HepG2 (cell line): ENCODE measurements around the gene TF. TPM values are rescaled to one million over a fixed set of nuclear protein-coding genes. Genes with fewer than 3 reads are reported as not detected.
A peak's percentile ranks its signal among the peaks of the same experiment; 100 is the strongest.

Experiments used
- DPF2 ChIP-seq: sonication (generic); formaldehyde crosslinking; IDR thresholded peaks from 2 replicates; pipeline ENCODE4 v1.4.0; 2020; ENCODE audit warnings: mild to moderate bottlenecking, low read depth, missing genetic modification reagents, borderline replicate concordance
- FOXA1 ChIP-seq, 2 experiments: fragments of 450-650 bp in 1 of 2; sonication (generic) in 1 of 2; formaldehyde crosslinking in 1 of 2; IDR thresholded peaks; 2 replicates each; pipeline versions ENCODE4 v1.4.0 to v1.6.1; 2016 to 2020; ENCODE audit warnings: missing genetic modification reagents in 1 of 2
- FOXC1 ChIP-seq: sonication (generic); formaldehyde crosslinking; IDR thresholded peaks from 2 replicates; pipeline ENCODE4 v1.8.0; 2022; ENCODE audit warnings: mild to moderate bottlenecking, missing genetic modification reagents, borderline replicate concordance
- HOXA3 ChIP-seq: sonication (generic); formaldehyde crosslinking; IDR thresholded peaks from 2 replicates; pipeline ENCODE4 v1.5.0; 2020; ENCODE audit warnings: missing genetic modification reagents
- MEIS1 ChIP-seq: sonication (generic); formaldehyde crosslinking; IDR thresholded peaks from 2 replicates; pipeline ENCODE4 v1.9.0; 2021; ENCODE audit warnings: mild to moderate bottlenecking, missing genetic modification reagents, moderate library complexity, borderline replicate concordance
- MYNN ChIP-seq: sonication (generic); formaldehyde crosslinking; IDR thresholded peaks from 2 replicates; pipeline ENCODE4 v1.4.0; 2020; ENCODE audit warnings: mild to moderate bottlenecking, low read depth, missing genetic modification reagents
- NPAS2 ChIP-seq: sonication (generic); formaldehyde crosslinking; IDR thresholded peaks from 2 replicates; pipeline ENCODE4 v1.8.0; 2022; ENCODE audit warnings: mild to moderate bottlenecking, missing genetic modification reagents, borderline replicate concordance
- SOX13 ChIP-seq, 3 experiments: fragments of 450-650 bp in 1 of 3; sonication (generic) in 1 of 3; formaldehyde crosslinking in 1 of 3; IDR thresholded peaks in 2 of 3; conservative IDR thresholded peaks in 1 of 3; 2 replicates each; pipeline versions ENCODE4 v1.5.0 to v1.6.1; 2016 to 2020; ENCODE audit warnings: antibody characterized with exemption in 1 of 3, mild to moderate bottlenecking in 1 of 3, missing compliant biosample characterization in 1 of 3, missing genetic modification reagents in 1 of 3, moderate library complexity in 1 of 3
- SP140L ChIP-seq: sonication (generic); formaldehyde crosslinking; IDR thresholded peaks from 2 replicates; pipeline ENCODE4 v1.4.0; 2020; ENCODE audit warnings: missing genetic modification reagents, borderline replicate concordance
- TAF1 ChIP-seq: sonication (generic); formaldehyde crosslinking; IDR thresholded peaks from 2 replicates; pipeline ENCODE4 v1.4.0; 2020; ENCODE audit warnings: missing genetic modification reagents
- TSC22D2 ChIP-seq: sonication (generic); formaldehyde crosslinking; IDR thresholded peaks from 2 replicates; pipeline ENCODE4 v1.5.1; 2020; ENCODE audit warnings: missing genetic modification reagents, mild to moderate bottlenecking, borderline replicate concordance
- ZFP36L2 ChIP-seq: sonication (generic); formaldehyde crosslinking; IDR thresholded peaks from 2 replicates; pipeline ENCODE4 v1.4.0; 2020; ENCODE audit warnings: missing genetic modification reagents
- ZNF501 ChIP-seq: sonication (generic); formaldehyde crosslinking; IDR thresholded peaks from 2 replicates; pipeline ENCODE4 v1.5.1; 2020; ENCODE audit warnings: mild to moderate bottlenecking, moderate library complexity, missing genetic modification reagents
- ZNF768 ChIP-seq: sonication (generic); formaldehyde crosslinking; IDR thresholded peaks from 2 replicates; pipeline ENCODE4 v1.4.0; 2020; ENCODE audit warnings: missing genetic modification reagents
- ZNF773 ChIP-seq: sonication (generic); formaldehyde crosslinking; IDR thresholded peaks from 2 replicates; pipeline ENCODE4 v1.4.0; 2020; ENCODE audit warnings: missing genetic modification reagents, borderline replicate concordance
- ZNF83 ChIP-seq: sonication (generic); formaldehyde crosslinking; IDR thresholded peaks from 2 replicates; pipeline ENCODE4 v1.4.0; 2020; ENCODE audit warnings: missing genetic modification reagents, mild to moderate bottlenecking, borderline replicate concordance
- polyA plus RNA-seq, 8 experiments: library from polyadenylated mRNA; depleted of rRNA in 3 of 8; stranded (reverse) in 7 of 8; unstranded in 1 of 8; fragments of >200 nt; fragmentation: Illumina TruSeq in 4 of 8; extraction: Trizol in 4 of 8; gene quantifications; 2 replicates each; pipeline versions ENCODE4 v1.2.1 to v1.2.3, GENCODE V29; 2011 to 2016; ENCODE audit warnings: low read depth in 4 of 8, missing spikeins in 1 of 8, mixed read lengths in 1 of 8; ENCODE audit not compliant: insufficient read depth in 1 of 8
- total RNA-seq, 5 experiments: library from RNA; depleted of rRNA; stranded (reverse); fragments of >200 nt; fragmentation: Illumina TruSeq; extraction: Trizol; gene quantifications; 2 replicates each; pipeline ENCODE4 v1.2.3, GENCODE V29; 2016; ENCODE audit warnings: low read depth in 1 of 5
- TF ChIP-seq, protein P1 (sequence below): sonication (generic); formaldehyde crosslinking; IDR thresholded peaks from 2 replicates; pipeline ENCODE4 v1.5.1; 2020; ENCODE audit warnings: mild to moderate bottlenecking, missing genetic modification reagents, borderline replicate concordance
- TF ChIP-seq, protein P2 (sequence below): sonication (generic); formaldehyde crosslinking; IDR thresholded peaks from 2 replicates; pipeline ENCODE4 v1.9.0; 2021; ENCODE audit warnings: missing genetic modification reagents, borderline replicate concordance
- TF ChIP-seq, protein P3 (sequence below): sonication (generic); formaldehyde crosslinking; IDR thresholded peaks from 2 replicates; pipeline ENCODE4 v1.5.1; 2020; ENCODE audit warnings: mild to moderate bottlenecking, moderate library complexity, missing genetic modification reagents
- TF ChIP-seq, protein P4 (sequence below): sonication (generic); formaldehyde crosslinking; IDR thresholded peaks from 2 replicates; pipeline ENCODE4 v1.5.0; 2020; ENCODE audit warnings: missing genetic modification reagents, mild to moderate bottlenecking, borderline replicate concordance

Gene TF
- total and polyA plus RNA-seq, 2 of the 13 experiments (the other 11 are each of a cell fraction or from before 2014, with no cell fraction given), result 10,074 to 11,821 TPM

DNA sequence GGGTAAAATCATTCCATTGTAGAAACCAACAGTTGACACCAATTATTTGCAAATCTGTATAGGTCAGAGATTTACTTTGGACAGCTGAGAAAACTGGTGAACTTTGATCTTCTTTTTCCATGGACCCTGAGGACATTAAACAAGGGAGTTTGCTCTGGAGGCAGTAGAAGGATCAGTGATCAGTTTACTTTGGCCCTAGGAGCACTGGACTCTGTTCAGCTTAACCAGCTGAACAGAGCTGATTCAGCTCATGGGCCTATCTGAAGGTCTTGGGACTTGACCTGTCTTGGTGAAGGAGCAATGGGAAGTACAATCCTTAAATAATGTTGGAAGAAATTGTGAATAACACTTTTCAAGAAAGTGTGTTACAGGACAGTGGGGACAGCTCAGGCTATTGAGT lies 15.2 kb upstream of the TF start (continued):
- TF ChIP-seq HOXA3 (CRISPR knock-in tag) (peak; percentile 76; the same call in 1 of the 2 replicates), SOX13 (IDR thresholded peaks at IDR 0.05) (peak; percentile 51; the same call in 1 of the 2 replicates), SOX13 (CRISPR knock-in tag; conservative IDR thresholded peaks at IDR 0.05 in 1 of 2, IDR thresholded peaks at IDR 0.05 in 1 of 2) (peak in 1 of 2 experiments; percentile 89; a peak in 2 of 4 replicates), ZNF773 (CRISPR knock-in tag) (no peak), ZNF768 (CRISPR knock-in tag) (no peak), ZNF83 (CRISPR knock-in tag) (no peak), ZFP36L2 (no peak), FOXC1 (CRISPR knock-in tag) (no peak), FOXA1 (IDR thresholded peaks at IDR 0.05) (no peak), FOXA1 (CRISPR knock-in tag; IDR thresholded peaks at IDR 0.05) (peak; percentile 79), ZNF501 (CRISPR knock-in tag) (no peak), DPF2 (CRISPR knock-in tag) (peak; percentile 45; the same call in 1 of the 2 replicates), MEIS1 (CRISPR knock-in tag) (no peak), NPAS2 (CRISPR knock-in tag) (no peak), SP140L (no peak), TSC22D2 (no peak), MYNN (no peak), TAF1 (CRISPR knock-in tag) (no peak)
- TF ChIP-seq, protein P1, sequence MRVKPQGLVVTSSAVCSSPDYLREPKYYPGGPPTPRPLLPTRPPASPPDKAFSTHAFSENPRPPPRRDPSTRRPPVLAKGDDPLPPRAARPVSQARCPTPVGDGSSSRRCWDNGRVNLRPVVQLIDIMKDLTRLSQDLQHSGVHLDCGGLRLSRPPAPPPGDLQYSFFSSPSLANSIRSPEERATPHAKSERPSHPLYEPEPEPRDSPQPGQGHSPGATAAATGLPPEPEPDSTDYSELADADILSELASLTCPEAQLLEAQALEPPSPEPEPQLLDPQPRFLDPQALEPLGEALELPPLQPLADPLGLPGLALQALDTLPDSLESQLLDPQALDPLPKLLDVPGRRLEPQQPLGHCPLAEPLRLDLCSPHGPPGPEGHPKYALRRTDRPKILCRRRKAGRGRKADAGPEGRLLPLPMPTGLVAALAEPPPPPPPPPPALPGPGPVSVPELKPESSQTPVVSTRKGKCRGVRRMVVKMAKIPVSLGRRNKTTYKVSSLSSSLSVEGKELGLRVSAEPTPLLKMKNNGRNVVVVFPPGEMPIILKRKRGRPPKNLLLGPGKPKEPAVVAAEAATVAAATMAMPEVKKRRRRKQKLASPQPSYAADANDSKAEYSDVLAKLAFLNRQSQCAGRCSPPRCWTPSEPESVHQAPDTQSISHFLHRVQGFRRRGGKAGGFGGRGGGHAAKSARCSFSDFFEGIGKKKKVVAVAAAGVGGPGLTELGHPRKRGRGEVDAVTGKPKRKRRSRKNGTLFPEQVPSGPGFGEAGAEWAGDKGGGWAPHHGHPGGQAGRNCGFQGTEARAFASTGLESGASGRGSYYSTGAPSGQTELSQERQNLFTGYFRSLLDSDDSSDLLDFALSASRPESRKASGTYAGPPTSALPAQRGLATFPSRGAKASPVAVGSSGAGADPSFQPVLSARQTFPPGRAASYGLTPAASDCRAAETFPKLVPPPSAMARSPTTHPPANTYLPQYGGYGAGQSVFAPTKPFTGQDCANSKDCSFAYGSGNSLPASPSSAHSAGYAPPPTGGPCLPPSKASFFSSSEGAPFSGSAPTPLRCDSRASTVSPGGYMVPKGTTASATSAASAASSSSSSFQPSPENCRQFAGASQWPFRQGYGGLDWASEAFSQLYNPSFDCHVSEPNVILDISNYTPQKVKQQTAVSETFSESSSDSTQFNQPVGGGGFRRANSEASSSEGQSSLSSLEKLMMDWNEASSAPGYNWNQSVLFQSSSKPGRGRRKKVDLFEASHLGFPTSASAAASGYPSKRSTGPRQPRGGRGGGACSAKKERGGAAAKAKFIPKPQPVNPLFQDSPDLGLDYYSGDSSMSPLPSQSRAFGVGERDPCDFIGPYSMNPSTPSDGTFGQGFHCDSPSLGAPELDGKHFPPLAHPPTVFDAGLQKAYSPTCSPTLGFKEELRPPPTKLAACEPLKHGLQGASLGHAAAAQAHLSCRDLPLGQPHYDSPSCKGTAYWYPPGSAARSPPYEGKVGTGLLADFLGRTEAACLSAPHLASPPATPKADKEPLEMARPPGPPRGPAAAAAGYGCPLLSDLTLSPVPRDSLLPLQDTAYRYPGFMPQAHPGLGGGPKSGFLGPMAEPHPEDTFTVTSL (CRISPR knock-in tag), result peak; percentile 95; the same call in 1 of the 2 replicates
- TF ChIP-seq, protein P2, sequence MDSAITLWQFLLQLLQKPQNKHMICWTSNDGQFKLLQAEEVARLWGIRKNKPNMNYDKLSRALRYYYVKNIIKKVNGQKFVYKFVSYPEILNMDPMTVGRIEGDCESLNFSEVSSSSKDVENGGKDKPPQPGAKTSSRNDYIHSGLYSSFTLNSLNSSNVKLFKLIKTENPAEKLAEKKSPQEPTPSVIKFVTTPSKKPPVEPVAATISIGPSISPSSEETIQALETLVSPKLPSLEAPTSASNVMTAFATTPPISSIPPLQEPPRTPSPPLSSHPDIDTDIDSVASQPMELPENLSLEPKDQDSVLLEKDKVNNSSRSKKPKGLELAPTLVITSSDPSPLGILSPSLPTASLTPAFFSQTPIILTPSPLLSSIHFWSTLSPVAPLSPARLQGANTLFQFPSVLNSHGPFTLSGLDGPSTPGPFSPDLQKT (CRISPR knock-in tag), result no peak
- TF ChIP-seq, protein P3, sequence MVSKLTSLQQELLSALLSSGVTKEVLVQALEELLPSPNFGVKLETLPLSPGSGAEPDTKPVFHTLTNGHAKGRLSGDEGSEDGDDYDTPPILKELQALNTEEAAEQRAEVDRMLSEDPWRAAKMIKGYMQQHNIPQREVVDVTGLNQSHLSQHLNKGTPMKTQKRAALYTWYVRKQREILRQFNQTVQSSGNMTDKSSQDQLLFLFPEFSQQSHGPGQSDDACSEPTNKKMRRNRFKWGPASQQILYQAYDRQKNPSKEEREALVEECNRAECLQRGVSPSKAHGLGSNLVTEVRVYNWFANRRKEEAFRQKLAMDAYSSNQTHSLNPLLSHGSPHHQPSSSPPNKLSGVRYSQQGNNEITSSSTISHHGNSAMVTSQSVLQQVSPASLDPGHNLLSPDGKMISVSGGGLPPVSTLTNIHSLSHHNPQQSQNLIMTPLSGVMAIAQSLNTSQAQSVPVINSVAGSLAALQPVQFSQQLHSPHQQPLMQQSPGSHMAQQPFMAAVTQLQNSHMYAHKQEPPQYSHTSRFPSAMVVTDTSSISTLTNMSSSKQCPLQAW (CRISPR knock-in tag), result peak; percentile 39; the same call in 1 of the 2 replicates
- TF ChIP-seq, protein P4, sequence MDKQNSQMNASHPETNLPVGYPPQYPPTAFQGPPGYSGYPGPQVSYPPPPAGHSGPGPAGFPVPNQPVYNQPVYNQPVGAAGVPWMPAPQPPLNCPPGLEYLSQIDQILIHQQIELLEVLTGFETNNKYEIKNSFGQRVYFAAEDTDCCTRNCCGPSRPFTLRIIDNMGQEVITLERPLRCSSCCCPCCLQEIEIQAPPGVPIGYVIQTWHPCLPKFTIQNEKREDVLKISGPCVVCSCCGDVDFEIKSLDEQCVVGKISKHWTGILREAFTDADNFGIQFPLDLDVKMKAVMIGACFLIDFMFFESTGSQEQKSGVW, result no peak
